DMS114 treated with DMSO at 0.1 percent for 48 hours (cell line): ENCODE results near the gene FRA10AC1.
"Not testable (repeated sequence)": the region's sequence is repeated elsewhere in the genome, so short reads cannot be mapped to it uniquely, and the experiment has no call there.

Source experiments
- DNase-seq: peaks from one replicate; lab custom pipeline; 2025; ENCODE audit not compliant: unreplicated experiment; lab: John Stamatoyannopoulos, UW

Gene FRA10AC1

DNA sequence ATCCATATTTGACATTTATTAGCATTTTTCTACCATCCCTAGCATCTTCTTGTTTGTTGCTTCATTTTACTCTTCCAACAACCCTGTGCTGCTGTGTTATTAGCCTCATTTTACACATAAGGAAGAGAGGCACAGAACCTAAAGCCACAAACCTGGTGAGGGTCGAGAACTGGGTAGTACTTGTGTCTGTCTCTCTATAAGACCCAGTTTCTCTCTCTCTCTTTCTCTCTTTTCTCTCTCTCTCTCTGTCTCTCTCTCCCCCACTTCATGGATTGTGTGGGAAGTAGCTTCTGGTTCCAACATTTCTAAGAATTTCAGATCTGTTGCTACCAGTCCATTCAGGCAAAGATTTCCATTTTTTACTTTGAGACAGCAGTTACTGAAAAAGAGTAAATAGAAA, 1.4 kb upstream of the FRA10AC1 start:
- no peak for DNase-seq

DNA sequence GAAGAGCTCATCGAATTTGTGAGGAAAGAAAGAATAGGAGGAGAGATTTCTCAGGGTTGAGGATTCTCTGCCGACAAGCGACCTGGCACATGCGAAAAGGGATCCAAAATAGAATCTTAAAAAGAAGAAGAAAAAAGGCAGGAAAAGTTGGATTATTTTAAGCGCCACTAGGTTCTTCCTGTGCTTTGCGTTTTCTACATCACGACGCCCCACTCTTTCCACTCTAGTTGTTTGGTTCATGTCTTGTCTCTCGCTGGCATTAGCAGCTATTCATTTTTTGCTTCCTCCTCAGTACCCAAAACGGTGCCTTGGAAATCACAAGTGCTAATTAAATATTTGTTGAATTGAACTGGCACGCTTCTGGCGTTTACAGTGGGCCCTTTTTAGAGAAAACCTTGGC, 674 bp upstream of the FRA10AC1 start:
- DNase-seq = no peak

DNA sequence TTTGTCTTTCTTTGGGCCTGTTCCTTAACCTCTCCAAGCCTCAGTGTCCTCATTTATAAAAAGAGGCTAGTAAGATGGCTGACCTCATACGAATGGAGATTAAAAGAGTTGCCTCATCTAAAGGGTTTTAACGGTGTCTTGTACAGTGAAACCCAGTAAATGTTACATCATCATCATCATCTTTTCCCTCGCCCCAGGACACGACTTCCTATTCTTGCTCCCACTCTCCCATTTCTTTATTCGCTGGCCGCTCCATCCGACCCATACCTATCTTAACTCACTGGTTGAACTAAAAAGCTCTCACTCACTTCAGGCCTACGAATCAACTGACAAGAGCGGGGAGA, 554 bp downstream of the FRA10AC1 start:
- peak; percentile 55 for DNase-seq

DNA sequence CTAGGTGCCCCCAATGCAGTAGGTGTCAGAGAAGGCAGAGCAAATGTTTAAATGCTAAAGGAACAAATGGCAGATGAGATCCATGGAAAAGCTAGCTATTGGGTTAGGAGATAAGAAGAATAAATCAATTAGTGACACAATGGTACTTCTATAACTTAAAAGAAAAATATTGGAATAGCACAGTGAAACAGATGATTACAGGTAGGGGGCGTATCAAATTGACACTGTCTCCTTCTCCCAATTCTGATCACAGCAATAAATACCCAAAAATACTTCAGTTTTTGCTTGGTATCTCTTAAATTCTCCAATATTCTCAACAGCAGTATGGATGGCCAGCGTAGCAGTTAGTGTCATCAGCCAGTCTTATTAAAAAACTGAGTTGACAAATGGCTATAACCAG, 5.2 kb downstream of the FRA10AC1 start:
- DNase-seq = no peak

DNA sequence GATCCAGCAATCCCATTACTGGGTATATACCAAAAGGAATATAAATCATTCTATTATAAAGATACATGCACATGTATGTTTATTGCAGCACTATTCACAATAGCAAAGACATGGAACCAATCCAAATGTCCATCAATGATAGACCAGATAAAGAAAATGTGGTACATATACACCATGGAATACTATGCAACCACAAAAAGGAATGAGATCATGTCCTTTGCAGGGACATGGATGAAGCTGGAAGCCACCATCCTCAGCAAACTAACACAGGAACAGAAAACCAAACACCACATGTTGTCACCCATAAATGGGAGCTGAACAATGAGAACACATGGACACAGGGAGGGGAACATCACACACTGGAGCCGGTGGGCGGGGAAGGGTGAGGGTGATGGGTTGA, 5.8 kb downstream of the FRA10AC1 start:
- DNase-seq = not testable (repeated sequence)

DNA sequence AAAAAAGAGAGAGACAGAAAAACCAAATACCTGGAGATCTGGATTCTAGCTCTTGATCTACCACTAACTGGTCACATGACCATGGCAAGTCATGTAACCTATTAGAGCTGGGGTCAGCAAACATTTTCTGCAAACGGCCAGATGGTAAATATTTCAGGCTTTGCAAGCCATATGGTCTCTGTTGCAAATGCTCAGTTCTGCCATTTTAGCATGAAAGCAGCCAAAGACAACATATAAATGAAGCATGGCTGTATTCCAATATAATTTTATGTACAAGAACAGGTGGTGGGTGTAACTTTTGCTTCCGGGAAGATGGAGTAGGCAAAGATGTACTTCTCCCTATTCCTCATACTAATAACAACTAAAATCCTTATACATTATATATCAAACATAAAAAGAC, 6.7 kb downstream of the FRA10AC1 start:
- no peak for DNase-seq

DNA sequence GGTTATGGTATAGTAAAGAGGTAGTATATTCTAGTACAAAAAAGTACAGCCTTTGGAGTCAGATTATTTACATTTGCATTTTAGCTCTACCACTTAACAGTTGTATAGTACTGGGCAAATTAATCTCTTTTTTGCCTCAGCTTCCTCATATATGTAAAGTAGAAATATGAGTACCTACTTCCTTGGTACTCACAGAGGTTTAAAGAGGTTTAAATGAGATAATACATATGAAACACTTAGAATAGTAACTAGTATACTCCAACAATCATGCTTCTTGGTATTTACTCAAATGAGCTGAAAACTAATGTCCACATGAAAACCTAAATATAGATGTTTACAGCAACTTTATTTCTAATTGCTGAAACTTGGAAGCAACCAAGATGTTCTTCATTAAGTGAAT, 14.7 kb downstream of the FRA10AC1 start:
- no peak for DNase-seq

DNA sequence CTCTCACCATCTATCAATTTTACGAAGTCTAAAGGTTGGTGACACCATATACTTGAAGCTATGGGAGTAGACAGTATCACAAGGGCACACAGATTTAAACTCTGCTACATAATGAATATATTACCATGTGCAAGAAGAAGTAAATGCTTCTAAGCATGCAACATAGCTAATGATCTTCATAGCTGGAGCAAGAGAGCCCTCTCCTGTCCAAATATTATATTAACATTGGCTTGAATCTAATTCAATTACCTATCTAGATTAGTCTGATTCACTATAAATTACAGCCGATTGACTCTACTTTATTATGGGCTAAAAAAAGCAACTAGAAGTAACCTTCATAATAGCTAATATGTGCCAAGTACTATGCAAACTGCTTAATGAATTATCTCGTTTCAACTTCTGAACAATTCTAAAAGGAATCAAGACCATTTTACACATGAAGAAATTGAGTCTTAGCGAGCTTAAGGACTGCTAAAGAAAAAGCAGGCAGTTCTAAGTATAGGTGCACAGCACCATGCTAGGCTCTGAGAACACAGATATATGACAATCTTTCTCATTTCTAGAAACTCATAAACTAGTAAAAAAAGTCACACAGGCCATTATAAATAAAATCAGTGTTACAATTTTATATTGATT, 21.9 kb downstream of the FRA10AC1 start:
- peak; percentile 51 for DNase-seq

DNA sequence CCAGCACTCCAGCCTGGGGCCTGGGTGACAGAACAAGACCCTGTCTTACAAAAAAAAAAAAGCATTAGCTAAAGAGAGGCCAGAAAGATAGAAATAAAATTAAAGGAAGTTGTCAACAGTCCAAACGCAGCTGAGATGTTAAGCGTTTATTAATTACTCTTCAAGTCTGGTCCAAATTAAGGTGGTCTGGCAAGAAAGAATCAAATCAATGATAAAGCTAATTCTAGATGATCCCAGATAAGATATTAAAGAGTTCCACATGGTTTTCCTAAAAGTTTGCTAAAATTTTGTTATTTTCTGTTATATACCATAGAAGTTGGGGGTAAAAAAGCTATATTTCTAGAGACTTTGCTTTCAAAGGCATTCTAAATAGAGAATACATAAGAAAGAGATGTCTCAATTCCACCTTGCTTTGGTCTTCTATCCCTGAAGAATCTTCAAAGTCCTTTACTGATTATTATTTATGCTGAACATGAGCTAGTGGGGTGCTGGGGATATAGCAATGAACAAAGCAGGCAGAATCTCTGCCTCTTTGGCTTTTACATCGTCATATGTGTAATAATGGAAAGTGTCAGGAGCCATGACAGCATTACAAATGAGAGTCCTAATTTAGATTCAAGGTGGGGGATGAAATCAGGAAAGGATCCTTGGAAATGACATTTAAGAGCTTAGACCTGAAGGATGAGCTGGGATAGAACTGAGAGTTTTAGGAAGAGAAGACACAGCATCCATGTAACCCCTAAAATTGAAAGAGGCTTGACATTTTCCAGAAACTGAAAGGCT, 23.4 kb downstream of the FRA10AC1 start:
- no peak for DNase-seq

DNA sequence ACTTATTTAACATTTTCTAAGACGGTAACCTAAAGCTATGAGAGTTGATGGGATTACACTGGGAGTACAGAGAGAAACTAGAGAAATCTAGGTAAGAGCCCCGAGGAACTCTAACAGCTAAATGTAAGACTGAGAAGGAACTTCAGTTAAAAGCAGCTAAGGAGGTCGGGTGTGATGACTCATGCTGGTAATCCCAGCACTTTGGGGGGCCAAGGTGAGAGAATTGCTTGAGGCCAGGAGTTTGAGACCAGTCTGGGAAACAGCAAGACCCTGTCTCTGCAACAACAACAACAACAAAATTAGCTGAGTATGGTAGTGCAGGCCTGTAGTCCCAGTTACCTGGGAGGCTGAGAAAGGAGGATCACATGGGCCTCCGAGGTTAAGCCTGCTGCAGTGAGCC, 24.0 kb downstream of the FRA10AC1 start:
- no peak for DNase-seq

DNA sequence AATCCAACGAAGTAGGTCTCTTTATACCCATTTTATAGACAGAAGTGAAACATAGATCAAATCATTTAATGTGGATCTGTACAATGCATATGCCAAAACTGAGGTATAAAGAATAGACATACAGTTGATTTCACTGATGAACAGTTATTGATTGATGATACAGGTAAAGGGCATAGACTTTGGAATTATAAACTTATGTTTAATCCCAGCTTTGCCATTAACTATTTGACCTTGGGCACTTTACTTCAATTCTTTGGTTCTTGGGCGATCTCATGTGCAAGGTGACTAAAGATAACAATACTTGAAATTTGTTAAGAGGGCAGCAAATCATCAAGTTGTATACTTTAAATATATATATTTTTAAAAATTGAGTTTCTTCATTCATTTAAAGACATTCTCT, 28.6 kb downstream of the FRA10AC1 start:
- DNase-seq = no peak

DNA sequence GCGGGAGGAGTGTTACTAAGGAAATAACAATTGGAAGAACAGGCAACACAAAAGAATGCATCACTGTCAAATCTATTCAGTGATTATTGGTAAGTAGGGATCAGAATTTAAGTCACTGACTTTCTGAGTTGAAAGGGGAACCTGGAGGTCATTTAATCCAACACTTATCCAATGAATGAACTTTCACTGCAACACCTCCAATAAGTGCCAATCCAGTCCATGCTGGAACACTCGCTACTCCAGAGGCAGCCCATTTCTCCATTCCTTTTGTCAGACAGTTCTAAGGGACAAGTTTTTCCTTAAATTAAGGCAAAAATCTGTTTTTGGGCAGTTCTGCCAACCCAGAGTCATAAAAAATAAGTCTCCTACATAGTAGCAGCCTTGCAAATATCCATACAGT, 29.5 kb downstream of the FRA10AC1 start:
- DNase-seq = no peak

DNA sequence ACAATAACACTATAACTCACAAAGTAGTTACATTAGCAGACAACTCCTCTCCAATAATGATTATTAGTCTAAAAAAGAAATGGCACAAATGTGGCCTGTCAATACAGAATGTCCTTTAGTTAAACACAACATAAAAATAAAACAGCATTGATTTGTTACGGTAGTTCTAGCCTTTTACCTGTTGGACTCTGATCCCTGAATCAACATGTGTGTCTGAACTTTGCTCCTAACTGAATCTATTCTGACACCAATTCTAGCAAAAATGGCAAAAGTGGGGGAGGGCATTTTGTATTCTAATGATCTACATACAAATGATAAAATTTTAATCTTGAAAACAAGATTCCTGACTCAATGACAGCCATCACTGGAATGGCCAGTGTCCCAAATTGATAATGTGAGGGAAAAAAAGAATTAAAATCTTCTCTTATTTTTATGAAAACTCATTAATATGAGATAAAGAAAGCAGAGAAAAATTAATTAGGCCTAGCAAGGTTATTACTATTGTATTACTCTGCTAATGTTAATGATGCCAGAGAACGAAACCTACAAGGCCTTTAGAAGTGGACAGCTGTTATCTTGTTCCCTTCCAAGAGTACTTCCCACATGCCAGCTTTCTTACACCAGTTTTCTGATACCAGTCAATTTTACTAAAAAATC, 30.2 kb downstream of the FRA10AC1 start:
- DNase-seq = no peak

DNA sequence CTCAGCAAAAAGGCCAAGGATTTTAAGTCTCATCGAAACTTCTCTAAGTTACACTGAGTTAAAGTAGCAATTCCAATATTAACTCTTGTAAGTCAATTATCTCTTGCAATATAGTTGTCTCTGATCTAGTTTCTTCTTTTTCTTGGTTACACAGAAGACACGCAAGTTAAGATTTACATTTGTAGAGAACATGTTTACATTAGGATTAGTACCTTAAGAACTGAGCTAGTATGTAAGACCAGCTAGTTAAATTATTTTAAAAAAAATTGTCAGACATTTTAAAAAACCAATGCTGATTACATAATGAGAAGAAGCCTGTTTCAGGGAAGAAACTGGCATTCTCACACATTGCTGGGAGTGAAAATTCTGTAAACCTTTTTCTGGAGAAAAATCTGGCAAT, 31.4 kb downstream of the FRA10AC1 start:
- DNase-seq = no peak

DNA sequence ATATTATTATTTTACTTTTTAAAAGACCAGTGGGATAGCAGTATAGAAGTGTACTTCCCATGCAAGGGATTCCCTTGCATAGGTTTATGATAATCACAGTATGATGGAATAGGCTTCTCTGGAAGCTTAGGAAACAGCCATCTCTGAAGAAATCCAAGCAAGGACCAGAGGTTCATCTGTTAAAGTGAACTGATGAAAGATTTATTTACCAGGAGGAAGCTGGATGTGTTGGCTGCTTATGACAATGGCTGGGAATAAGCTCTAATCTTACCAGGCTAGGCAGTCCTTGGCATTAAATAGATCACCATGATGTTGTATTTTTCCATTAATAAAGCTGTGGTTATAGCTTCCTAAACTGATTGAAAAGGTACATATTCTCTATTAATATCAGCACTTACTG, 32.0 kb downstream of the FRA10AC1 start:
- no peak for DNase-seq

DNA sequence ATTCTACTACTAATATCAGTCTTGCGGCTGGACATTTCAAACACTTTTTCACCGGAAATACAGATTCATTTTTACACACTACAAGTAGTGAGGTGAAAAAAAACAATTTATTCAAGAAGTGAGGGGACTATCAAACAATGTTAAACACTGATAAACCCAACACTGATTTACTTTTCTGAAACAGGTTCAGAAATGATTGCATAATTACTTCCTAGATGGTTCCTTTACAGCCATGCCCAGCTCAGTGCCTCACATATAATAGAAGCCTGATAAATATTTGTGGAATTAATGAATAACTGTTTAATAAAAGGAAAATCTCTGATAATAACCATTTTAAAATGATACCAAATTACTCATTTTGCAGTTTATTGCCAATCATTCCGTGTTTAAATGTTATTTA, 34.6 kb downstream of the FRA10AC1 start:
- no peak for DNase-seq

DNA sequence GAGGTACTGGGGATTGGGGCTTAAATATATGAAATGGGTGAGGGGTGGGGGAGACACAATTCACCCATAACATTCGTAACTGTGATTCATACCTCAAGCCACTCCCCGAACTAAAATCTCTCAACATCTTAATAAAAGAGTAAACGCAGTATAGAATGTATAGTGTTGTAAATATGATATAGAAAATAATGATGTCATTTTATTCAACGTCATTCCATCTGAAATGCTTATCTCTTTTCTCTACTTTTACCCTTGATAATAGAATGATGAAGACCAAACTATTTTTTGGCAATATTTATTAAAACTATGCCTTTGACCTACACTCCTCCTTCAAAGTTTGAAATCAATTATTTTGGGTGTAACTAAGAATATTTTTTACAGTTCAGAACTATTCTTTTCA, 36.4 kb downstream of the FRA10AC1 start:
- no peak for DNase-seq

DNA sequence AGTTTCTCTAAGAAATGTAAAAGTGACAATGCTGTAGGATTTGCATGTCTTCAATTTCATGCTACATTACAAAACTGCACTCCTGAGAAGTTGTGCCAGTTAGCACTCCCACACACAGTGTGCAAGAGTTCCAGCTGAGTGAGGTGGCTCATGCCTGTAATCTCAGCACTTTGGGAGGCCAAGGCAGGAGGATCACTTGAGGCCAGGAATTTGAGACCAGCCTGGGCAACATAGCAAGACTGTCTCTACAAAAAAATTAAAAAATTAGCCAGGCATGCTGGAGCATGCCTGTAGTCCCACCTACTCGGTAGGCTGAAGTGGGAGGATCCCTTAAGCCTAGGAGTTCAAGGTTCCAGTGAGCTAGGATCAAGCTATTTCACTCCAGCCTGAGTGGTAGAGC, 44.6 kb downstream of the FRA10AC1 start:
- no peak for DNase-seq

DNA sequence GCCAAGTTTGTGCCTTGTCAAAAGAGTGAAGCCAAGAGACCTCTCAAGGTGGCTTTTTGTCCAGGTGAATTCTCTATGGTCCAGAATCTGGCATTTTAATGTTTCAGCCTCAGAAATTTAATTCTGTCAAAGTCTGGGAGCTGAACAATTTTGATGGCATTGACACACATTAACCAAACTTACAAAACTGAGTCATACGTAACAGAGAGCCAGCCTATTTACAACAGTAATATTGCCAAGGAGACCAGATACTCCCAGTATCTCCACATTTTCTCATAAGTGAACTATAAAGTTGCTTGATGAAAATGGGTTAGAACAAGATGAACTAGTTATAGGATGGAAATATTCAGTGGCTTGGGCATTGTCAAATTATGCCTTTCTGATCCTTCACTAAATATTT, 46.2 kb downstream of the FRA10AC1 start:
- DNase-seq = no peak

DNA sequence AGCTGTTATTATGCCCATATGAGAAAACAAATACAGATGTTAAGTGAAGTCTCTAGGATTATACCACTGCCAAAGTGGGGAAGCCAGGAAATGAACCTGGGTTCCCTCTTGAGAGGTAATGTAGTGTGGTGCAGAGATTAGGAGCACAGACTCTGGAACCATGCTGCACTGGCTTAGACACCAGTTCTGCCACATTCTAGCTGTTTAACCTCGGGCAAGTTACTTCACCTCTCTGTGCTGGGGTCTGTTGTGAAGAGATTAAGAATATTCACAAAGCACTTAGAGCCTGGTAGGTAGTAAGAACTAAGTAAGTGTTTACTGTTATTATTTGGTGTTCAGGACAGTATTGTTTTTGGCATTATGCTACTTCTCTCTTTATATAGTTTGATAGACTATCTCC, 48.2 kb downstream of the FRA10AC1 start:
- no peak for DNase-seq

DNA sequence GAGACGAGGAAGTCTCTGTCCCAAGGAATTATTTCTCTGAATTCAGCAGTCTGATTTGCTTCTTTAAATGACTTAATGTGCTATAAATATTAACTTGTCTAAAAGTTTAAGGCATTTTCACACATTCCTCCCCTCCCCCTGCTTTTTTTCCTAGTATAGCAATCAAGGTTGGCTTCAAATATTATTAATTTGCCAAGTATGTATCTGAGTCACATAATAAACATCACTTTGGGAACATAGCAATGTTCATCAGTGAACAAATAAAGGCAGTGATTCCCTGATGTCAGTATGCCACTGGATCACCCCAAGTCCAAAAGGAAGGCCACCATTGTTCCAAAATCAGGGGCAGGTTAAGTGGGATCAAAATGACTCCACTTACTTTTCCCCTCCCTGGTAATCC, 49.5 kb downstream of the FRA10AC1 start:
- DNase-seq = no peak

DNA sequence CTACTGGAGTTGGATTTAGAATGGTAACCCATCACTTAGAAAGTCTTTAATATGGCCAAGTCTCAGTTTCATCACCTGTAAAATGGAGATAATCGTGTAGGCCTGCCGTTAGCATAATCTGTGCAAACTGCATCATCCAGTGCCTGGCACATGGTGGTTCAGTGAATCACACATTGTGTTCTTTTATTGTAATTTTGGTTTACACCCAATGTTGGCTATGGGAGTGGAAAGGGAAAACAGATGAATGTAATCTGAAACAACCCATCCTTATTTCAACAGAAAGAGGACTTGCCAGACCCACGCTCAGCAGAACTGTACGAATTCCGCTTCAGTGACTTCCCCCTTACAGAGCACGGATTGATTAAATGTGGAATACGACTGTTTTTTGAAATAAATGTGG, 62.6 kb downstream of the FRA10AC1 start:
- no peak for DNase-seq
